Measurements from ENCODE around the gene SUGCT. TPM values are rescaled to one million over a fixed set of nuclear protein-coding genes. Genes with fewer than 3 reads are reported as not detected.

The SUGCT gene
- total RNA-seq, 1 donor from 2014 or later: 9.8 TPM

DNA sequence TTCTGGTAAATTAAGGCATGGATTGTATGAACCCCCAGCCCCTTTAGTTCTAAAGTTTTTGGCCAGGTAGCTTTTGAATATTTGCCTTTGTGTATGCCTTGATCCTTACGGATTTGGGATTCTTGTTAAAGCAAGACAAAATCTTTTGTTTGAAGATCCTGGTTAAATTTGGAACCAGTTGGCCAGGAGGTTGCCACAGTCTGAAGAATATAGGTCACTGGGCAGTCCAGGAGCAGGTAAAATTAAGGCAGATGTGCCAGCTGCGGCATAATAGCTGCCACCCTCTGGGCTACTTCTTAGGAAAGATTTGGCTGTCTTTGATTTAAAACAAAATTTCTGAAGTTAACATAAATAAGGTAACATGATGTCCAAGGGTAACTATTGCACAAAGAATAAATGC lies 192.3 kb downstream of the SUGCT start:
- intact Hi-C loops (cut with DNase I): no loop called here
- peaks cover 0 to 8% of the 10 kb centered on the region in 2 donors for H3K4me1 ChIP-seq
- H3K27me3 ChIP-seq: no peaks in the 10 kb centered on the region
- H3K27ac ChIP-seq: no peak overlapping the region
- no peak for TF ChIP-seq CTCF (IDR thresholded peaks at IDR 0.05)
- H3K4me3 ChIP-seq: no peak overlapping the region
- H3K36me3 ChIP-seq: no peaks in the 10 kb centered on the region
- H3K9me3 ChIP-seq: no peaks in the 10 kb centered on the region
- no peak for DNase-seq (ENCODE audit: low spot score in 2 of 2)

DNA sequence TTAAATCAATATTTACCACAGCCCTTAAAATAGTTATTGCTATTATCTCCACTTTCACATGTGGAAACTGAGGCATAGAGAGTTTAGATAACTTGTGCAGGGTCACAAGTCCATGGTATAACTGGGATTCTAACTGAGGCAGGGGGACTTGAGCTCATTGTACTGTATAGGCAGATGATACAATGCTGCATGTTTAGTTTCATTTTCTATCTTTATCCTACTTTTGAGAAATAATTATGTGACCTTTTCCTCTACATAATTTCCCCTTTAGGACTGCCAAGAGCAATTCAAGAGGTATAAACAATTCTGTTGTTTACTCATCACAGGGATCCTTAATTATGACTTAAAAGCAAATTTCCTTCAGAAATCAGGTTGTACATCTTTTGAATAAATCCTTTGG lies 193.1 kb downstream of the SUGCT start:
- H3K9me3 ChIP-seq: no peaks in the 10 kb centered on the region
- H3K4me1 ChIP-seq: peaks cover 0 to 8% of the 10 kb centered on the region in 2 donors
- DNase-seq (ENCODE audit: low spot score in 2 of 2): no peak
- no peak overlapping the region for H3K27ac ChIP-seq
- intact Hi-C loops (cut with DNase I): loop anchor here (2.0 kb wide), 2 partner anchors 277 to 1371 kb away; no protein-coding TSS in a partner anchor
- H3K4me3 ChIP-seq: no peak overlapping the region
- no peak for TF ChIP-seq CTCF (IDR thresholded peaks at IDR 0.05)
- no peaks in the 10 kb centered on the region for H3K36me3 ChIP-seq
- H3K27me3 ChIP-seq: no peaks in the 10 kb centered on the region

- peak; percentile 69 to 83 (median 71) for TF ChIP-seq CTCF (IDR thresholded peaks at IDR 0.05)
- H3K9me3 ChIP-seq: no peaks in the 10 kb centered on the region
- peak overlapping the region; percentile 2 to 43 for H3K27ac ChIP-seq
- no peaks in the 10 kb centered on the region for H3K27me3 ChIP-seq
- peaks cover 0 to 5% of the 10 kb centered on the region in 2 donors for H3K4me1 ChIP-seq
- H3K36me3 ChIP-seq: no peaks in the 10 kb centered on the region
- H3K4me3 ChIP-seq: no peak overlapping the region
- intact Hi-C loops (cut with DNase I): loop anchor here (1.0 to 2.0 kb wide), 3 partner anchors 275 to 1369 kb away; no protein-coding TSS in a partner anchor
- DNase-seq (ENCODE audit: low spot score in 2 of 2): no peak
Measured at GRCh38 chr7:40329601-40330153, 194.9 kb downstream of the SUGCT start.

DNA sequence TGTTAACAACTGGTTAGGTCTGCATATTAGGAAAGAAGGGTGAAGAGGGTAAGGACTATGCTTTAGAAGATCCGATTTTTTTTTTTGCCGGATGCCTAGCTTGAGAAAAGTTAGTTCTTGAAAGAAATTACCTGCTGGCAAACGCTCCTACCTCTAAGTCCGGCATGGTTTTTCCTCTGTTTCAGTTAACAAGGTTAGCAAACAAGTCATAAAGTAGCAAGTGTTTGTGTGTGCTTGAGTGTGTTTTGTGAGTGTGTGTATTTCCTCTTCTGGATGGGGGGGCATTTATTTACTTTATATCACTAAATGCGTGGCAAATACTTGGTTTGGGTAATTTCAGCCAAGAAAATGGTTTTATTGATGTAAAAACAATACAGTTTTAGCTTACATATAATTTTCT lies 195.6 kb downstream of the SUGCT start:
- Histone ChIP-seq H3K4me1 (peaks cover 0 to 5% of the 10 kb centered on the region in 2 donors), H3K9me3 (no peaks in the 10 kb centered on the region), H3K27ac (peak overlapping the region; percentile 2 to 43), H3K4me3 (no peak overlapping the region), H3K36me3 (no peaks in the 10 kb centered on the region), H3K27me3 (no peaks in the 10 kb centered on the region)
- intact Hi-C loops (cut with DNase I): no loop called here
- no peak for DNase-seq (ENCODE audit: low spot score in 2 of 2)
- no peak for TF ChIP-seq CTCF (IDR thresholded peaks at IDR 0.05)

GRCh38 chr7:40331915-40332314 lies 197.1 kb downstream of the SUGCT start:
- peaks cover 0 to under 1% of the 10 kb centered on the region in 2 donors for H3K9me3 ChIP-seq
- DNase-seq (ENCODE audit: low spot score in 2 of 2): no peak
- intact Hi-C loops (cut with DNase I): no loop called here
- no peak for TF ChIP-seq CTCF (IDR thresholded peaks at IDR 0.05)
- peaks cover 0 to 5% of the 10 kb centered on the region in 2 donors for H3K4me1 ChIP-seq
- H3K27ac ChIP-seq: no peak overlapping the region
- no peaks in the 10 kb centered on the region for H3K27me3 ChIP-seq
- no peaks in the 10 kb centered on the region for H3K36me3 ChIP-seq
- no peak overlapping the region for H3K4me3 ChIP-seq
